Endothelial cell of umbilical vein (primary cell): Measurements from ENCODE around the gene CTNND1. TPM values are rescaled to one million over a fixed set of nuclear protein-coding genes. Genes with fewer than 3 reads are reported as not detected.

ENCODE experiments used
- BruUV-seq: library from RNA; stranded (reverse); fragments of 400-500 nt; replicated peaks from 2 replicates; lab custom pipeline; 2021; lab: Mats Ljungman, UMichigan
- CTCF ChIA-PET: fragments of 300-600, 350-600 bp; sonication (Branson Sonifier 250); formaldehyde crosslinking; loops from one replicate; lab custom pipeline; 2021; ENCODE audit warnings: antibody characterized with exemption, inconsistent platforms; lab: Charles Lee
- POLR2A ChIA-PET: fragments of 300-600, 350-600 bp; sonication (Branson Sonifier 250); formaldehyde crosslinking; loops from one replicate; lab custom pipeline; 2021; ENCODE audit warnings: antibody characterized with exemption, inconsistent platforms; lab: Charles Lee
- DNase-seq: peaks from one replicate; pipeline ENCODE4 v3.0.0-alpha.2; 2011; ENCODE audit warnings: low read depth, low spot score
- FAIRE-seq: peaks from 2 replicates; lab custom pipeline; 2011; peaks lifted over from hg19 to GRCh38; lab: Jason Lieb, UNC
- H2AFZ ChIP-seq: 2 replicates; pipeline ENCODE4 v1.6.0; 2012; ENCODE audit warnings: low read depth, low read length, control low read depth, inconsistent platforms
- H3K27ac ChIP-seq: 2 replicates; pipeline ENCODE4 v1.5.1; 2011; ENCODE audit warnings: low read depth, mild to moderate bottlenecking, control low read depth, low read length, moderate library complexity; ENCODE audit not compliant: insufficient read depth
- H3K27me3 ChIP-seq, 2 experiments: 2 replicates each; pipeline versions ENCODE4 v1.6.0 to v1.6.1; 2011; ENCODE audit warnings: low read length in 2 of 2, mixed read lengths in 1 of 2; ENCODE audit not compliant: control insufficient read depth in 2 of 2, insufficient read depth in 2 of 2
- H3K36me3 ChIP-seq, 2 experiments: 2 replicates in 1 of 2; 3 replicates in 1 of 2; pipeline ENCODE4 v1.5.1; 2011; ENCODE audit warnings: low read length in 2 of 2, mild to moderate bottlenecking in 1 of 2, moderate library complexity in 1 of 2; ENCODE audit not compliant: control insufficient read depth in 2 of 2, insufficient read depth in 2 of 2; ENCODE audit errors: extremely low read depth in 1 of 2
- H3K4me1 ChIP-seq: 3 replicates; pipeline ENCODE4 v1.5.1; 2011; ENCODE audit warnings: mild to moderate bottlenecking, low read length; ENCODE audit not compliant: control insufficient read depth, insufficient read depth; ENCODE audit errors: extremely low read depth
- H3K4me2 ChIP-seq: 2 replicates; pipeline ENCODE4 v1.6.1; 2011; ENCODE audit warnings: low read length, control low read depth, mixed read lengths; ENCODE audit not compliant: insufficient read depth
- H3K4me3 ChIP-seq, 3 experiments: fragments of 200-600 bp in 1 of 3; sonication (generic), shearing (Covaris generic) in 1 of 3; replicated peaks in 1 of 3; 2 replicates each; pipeline ENCODE4 v1.5.1; 2011 to 2016; ENCODE audit warnings: control low read depth in 3 of 3, low read length in 3 of 3, mild to moderate bottlenecking in 2 of 3, inconsistent platforms in 1 of 3, low read depth in 1 of 3, moderate library complexity in 1 of 3; ENCODE audit not compliant: insufficient read depth in 1 of 3
- H3K79me2 ChIP-seq: 2 replicates; pipeline ENCODE4 v1.6.0; 2012; ENCODE audit warnings: low read length, inconsistent platforms; ENCODE audit not compliant: control insufficient read depth, insufficient read depth
- H3K9ac ChIP-seq: replicated peaks from 2 replicates; pipeline ENCODE3; 2011; ENCODE audit warnings: low read length, control low read depth; ENCODE audit not compliant: insufficient read depth; ENCODE audit errors: extremely low read depth
- H3K9me1 ChIP-seq: replicated peaks from 3 replicates; pipeline ENCODE4 v1.6.0; 2011; ENCODE audit warnings: mild to moderate bottlenecking, low read length; ENCODE audit not compliant: control insufficient read depth, insufficient read depth; ENCODE audit errors: extremely low read depth
- H3K9me3 ChIP-seq: replicated peaks from 2 replicates; pipeline ENCODE4 v1.5.1; 2012; ENCODE audit warnings: low read length, inconsistent platforms; ENCODE audit not compliant: control insufficient read depth, insufficient read depth
- H4K20me1 ChIP-seq: replicated peaks from 2 replicates; pipeline ENCODE3; 2011; ENCODE audit warnings: mild to moderate bottlenecking, low read length; ENCODE audit not compliant: control insufficient read depth, insufficient read depth; ENCODE audit errors: extremely low read depth
- EZH2 ChIP-seq: IDR thresholded peaks from 2 replicates; pipeline ENCODE4 v1.6.1; 2012; ENCODE audit warnings: borderline replicate concordance, low read depth, mild to moderate bottlenecking, moderate library complexity, low read length, inconsistent platforms; ENCODE audit not compliant: severe bottlenecking
- FOS ChIP-seq: IDR thresholded peaks from 2 replicates; pipeline ENCODE4 v1.6.1; 2011; ENCODE audit warnings: mild to moderate bottlenecking, low read length, moderate library complexity, borderline replicate concordance; ENCODE audit not compliant: insufficient read depth
- GATA2 ChIP-seq: IDR thresholded peaks from 2 replicates; pipeline ENCODE4 v1.7.0; 2011; ENCODE audit warnings: low read depth, mild to moderate bottlenecking, moderate library complexity, mixed read lengths, low read length; ENCODE audit not compliant: insufficient read length, insufficient read depth
- POLR2A ChIP-seq: IDR thresholded peaks from 2 replicates; pipeline ENCODE4 v1.6.1; 2012; ENCODE audit warnings: low read depth, mild to moderate bottlenecking, control low read depth, low read length
- POLR2AphosphoS5 ChIP-seq: IDR thresholded peaks from 2 replicates; pipeline ENCODE4 v1.6.1; 2012; ENCODE audit warnings: low read depth, mild to moderate bottlenecking, control low read depth, low read length, moderate library complexity; ENCODE audit not compliant: insufficient read depth
- dilution Hi-C: fragments of 300-500 bp; cut with MboI; formaldehyde crosslinking; loops from one replicate; pipeline ENCODE4 v1.15.0; 2019; ENCODE audit warnings: low sequenced_read_pairs; ENCODE audit not compliant: extremely low pct_ligation_motif_present
- intact Hi-C: fragments of 100-400 bp; cut with micrococcal nuclease; formaldehyde crosslinking; loops from one replicate; pipeline ENCODE4 v1.10.0; 2022
- polyA plus RNA-seq, 4 experiments: library from polyadenylated mRNA; depleted of rRNA in 3 of 4; stranded (reverse) in 3 of 4; unstranded in 1 of 4; fragments of >200 nt; gene quantifications; 2 replicates each; pipeline versions ENCODE4 v1.2.1 to v1.2.3, GENCODE V29; 2011 to 2012; ENCODE audit warnings: missing spikeins in 1 of 4
- total RNA-seq: library from RNA; stranded (reverse); gene quantifications from 2 replicates; pipeline ENCODE4 v1.2.3, GENCODE V29; 2021
- TF ChIP-seq, protein P1 (sequence below), 2 donors: IDR thresholded peaks; 1 replicate in 1 of 2; 2 replicates in 1 of 2; pipeline ENCODE4 v1.5.1; 2011; ENCODE audit warnings: low read length in 2 of 2, mild to moderate bottlenecking in 2 of 2, moderate library complexity in 2 of 2, control low read depth in 1 of 2, inconsistent platforms in 1 of 2, low read depth in 1 of 2; ENCODE audit not compliant: insufficient read depth in 1 of 2; ENCODE audit errors: extremely low read depth in 1 of 2

CTNND1 gene
- total and polyA plus RNA-seq, 2 donors (not counting 3 experiments of a cell fraction or from before 2014, with no cell fraction given) = 152 to 268 TPM

DNA sequence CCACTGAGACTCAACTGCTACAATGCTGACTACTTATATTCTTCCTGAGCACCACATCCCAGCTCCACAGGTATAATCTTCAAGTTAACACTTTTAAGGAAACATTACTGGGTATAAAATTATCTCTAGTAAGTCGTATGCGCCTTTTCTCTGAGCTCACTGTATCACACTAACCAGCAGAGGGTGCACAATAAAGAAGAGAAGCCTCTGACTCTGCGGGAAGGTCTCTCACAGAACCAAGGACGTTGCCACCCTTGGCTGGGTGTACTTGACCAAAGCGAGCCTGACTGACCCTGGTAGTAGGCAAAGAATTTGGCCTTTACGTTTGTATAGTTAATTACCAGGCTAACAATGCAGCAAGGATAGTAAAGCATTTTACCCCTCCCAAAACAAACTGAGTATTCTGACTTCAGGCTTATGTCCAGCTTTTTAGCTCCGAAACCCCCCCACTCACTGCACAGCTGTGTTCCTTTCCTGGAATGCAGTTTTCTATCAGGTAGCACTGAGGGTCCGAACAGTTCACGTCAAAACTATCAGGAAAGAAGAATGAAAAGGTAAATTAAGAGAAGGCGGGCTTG, 9.8 kb upstream of the CTNND1 start, which contains the start of gene BTBD18:
Gene BTBD18 (minus strand): TSS at position 144 of the 578 bp plus-strand sequence. CDS start 631 bp downstream, outside the sequence.
- no TSS peak for BruUV-seq
- no peaks in the 10 kb centered on the region for H3K27me3 ChIP-seq
- dilution Hi-C loops = no loop called here

More for the DNA sequence above, 9.8 kb upstream of the CTNND1 start, which contains the start of gene BTBD18:
- Histone ChIP-seq H2AFZ (no peak within 1 kb of the TSS), H3K9me1 (no peaks in the 10 kb centered on the region), H3K4me2 (no peak within 1 kb of the TSS), H3K9me3 (no peaks in the 10 kb centered on the region), H3K36me3 (peaks cover 0 to 1% of the 10 kb centered on the region in 2 experiments), H3K4me3 (no peak within 1 kb of the TSS), H4K20me1 (no peaks in the 10 kb centered on the region), H3K9ac (no peak within 1 kb of the TSS), H3K79me2 (no peaks in the 10 kb centered on the region), H3K4me1 (no peaks in the 10 kb centered on the region), H3K27ac (no peak within 1 kb of the TSS)
- intact Hi-C loops = loop anchor here (1.0 kb wide), 3 partner anchors 49 to 773 kb away; no protein-coding TSS in a partner anchor
- FAIRE-seq = peak; percentile 89
- POLR2A ChIA-PET = interaction anchor here (1.1 to 2.2 kb wide), 3 partner anchors 10 to 48 kb away, joined by 4 to 11 read pairs (median 5); no protein-coding TSS in a partner anchor
- no peak for TF ChIP-seq FOS
- no peak for TF ChIP-seq POLR2A
- TF ChIP-seq POLR2AphosphoS5 = no peak
- TF ChIP-seq EZH2 = no peak
- TF ChIP-seq, protein P1, sequence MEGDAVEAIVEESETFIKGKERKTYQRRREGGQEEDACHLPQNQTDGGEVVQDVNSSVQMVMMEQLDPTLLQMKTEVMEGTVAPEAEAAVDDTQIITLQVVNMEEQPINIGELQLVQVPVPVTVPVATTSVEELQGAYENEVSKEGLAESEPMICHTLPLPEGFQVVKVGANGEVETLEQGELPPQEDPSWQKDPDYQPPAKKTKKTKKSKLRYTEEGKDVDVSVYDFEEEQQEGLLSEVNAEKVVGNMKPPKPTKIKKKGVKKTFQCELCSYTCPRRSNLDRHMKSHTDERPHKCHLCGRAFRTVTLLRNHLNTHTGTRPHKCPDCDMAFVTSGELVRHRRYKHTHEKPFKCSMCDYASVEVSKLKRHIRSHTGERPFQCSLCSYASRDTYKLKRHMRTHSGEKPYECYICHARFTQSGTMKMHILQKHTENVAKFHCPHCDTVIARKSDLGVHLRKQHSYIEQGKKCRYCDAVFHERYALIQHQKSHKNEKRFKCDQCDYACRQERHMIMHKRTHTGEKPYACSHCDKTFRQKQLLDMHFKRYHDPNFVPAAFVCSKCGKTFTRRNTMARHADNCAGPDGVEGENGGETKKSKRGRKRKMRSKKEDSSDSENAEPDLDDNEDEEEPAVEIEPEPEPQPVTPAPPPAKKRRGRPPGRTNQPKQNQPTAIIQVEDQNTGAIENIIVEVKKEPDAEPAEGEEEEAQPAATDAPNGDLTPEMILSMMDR (IDR thresholded peaks at IDR 0.05; ENCODE audit: extremely low read depth in 1 of 2, insufficient read depth in 1 of 2, low read depth in 1 of 2, low read length in 2 of 2) = peak; percentile 46 to 49
- no peak for TF ChIP-seq GATA2
- peak; percentile 60 for DNase-seq
- CTCF ChIA-PET = interaction anchor here (0.6 to 7.7 kb wide), 33 partner anchors 10 to 774 kb away, joined by 3 to 325 read pairs (median 6); partner anchors contain the start of genes CTNND1 and SELENOH
